HG03469 (cell line): ENCODE results near the gene PLEKHA6.

Source experiments
- ATAC-seq: cut with Tn5 transposase; IDR thresholded peaks from one replicate; pipeline ENCODE4 v1.9.1; 2021; ENCODE audit warnings: mild to moderate bottlenecking, moderate library complexity, moderate number of reproducible peaks; ENCODE audit not compliant: unreplicated experiment

Gene PLEKHA6

DNA sequence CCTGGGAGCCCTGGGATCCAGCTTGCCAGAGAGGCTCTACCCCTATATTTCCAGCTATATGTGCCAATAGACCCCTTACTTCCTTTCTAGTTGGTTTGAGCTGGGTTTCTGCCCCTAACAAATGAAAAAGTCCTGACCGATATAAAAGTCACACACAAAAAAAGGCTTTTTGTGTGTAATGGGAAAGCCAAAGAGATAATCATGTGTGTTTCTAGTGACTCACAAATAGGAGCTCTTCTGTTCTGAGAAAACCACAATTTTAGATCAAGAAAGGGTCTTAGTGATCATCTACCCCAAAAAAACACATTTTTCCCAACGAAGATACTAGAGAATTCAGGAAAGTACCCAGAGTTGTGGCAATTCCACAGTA lies 23.0 kb upstream of the PLEKHA6 start:
- no peak for ATAC-seq

DNA sequence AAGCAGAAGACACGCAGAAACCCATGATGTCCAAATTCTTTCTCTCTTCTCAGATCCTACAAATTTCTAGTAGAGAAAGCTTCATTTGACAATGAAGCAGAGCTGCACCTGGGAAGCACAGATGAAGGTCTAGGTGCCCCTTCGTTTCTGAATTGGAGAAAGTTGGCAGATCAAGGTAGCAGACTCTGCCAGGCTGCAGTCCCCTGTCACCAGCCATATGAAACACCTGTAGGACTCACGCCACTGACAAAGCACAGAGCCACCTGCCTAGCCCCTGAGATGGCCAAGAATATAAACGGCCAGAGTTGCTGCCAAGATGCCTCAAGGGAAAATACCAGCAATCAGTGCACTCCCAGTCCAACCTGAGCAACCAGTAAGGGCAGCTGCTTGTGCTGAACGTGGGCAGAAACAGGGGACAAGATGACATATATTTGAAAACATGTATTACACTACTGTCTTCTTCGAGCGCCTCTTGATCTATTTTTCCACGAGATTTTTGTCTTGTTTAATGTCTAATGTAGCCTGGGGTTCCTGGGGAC lies 20.6 kb upstream of the PLEKHA6 start:
- no peak for ATAC-seq

DNA sequence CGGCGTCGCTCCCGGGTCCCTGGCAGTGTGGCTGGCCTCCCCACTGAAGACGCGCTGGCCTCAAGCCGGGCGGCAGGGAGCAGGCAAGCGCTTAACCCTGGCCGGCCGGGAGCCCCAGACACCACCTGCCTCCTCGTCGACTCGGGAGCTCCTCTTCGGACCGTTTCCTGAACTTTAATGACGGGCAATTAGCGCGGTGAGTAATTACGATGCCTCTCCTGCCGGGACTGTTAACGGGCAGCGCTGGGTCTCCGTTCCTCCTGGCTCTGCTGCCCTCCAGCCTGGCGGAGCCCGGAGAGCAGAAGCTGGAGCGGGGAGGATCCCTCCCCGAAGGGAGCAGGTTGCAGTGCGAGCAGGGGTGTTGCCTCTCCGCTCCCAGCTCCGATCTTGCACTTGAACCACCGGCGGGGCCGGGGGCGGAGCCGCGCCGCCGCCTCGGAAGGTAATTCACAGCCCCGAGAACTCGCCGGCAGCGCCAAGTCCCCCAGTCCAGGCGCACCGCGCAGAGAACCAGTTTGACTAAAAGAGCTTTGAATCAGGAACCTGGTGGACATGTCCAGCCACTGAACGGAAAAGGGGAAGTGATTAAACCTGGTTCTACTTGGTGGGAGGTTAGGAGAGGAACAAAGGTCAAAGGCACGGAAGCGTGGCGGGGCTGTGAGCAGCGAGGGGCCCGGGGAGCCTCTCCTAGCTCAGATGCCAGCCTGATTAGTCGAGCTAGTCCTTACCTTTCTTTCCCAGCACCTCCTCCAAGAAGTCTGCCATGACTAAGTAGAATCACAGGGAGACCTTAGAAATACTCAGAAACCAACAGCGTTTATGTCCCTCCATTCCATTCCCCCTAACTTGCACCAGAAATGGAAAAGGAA lies 18.3 kb upstream of the PLEKHA6 start:
- ATAC-seq: no peak

GRCh38 chr1:204376919-204377799 lies 17.4 kb upstream of the PLEKHA6 start:
- no peak for ATAC-seq

DNA sequence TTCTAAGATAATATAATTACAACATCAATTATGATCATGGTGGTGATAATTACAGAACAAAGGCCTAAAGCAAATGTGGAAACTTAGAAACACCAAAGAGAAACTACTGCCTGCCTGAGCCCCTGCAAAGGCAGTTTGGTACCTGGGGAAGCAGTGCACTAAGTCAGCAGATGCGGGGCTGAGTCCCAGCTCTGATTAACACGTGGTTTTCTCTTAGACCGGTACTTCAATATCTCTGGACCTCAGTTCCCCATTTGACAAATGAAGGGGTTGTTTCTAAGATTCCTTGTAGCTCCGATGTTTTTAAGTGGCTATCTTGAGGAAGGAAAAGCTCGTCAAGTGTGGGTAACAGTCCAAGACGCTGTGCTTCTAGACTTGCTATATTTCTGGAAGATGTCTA lies 16.7 kb upstream of the PLEKHA6 start:
- no peak for ATAC-seq

GRCh38 chr1:204373911-204374310 lies 14.2 kb upstream of the PLEKHA6 start:
- ATAC-seq: no peak

- no peak for ATAC-seq
Measured at GRCh38 chr1:204370176-204370575, 10.4 kb upstream of the PLEKHA6 start.

- no peak for ATAC-seq
Measured at GRCh38 chr1:204368996-204369726, 9.4 kb upstream of the PLEKHA6 start.

DNA sequence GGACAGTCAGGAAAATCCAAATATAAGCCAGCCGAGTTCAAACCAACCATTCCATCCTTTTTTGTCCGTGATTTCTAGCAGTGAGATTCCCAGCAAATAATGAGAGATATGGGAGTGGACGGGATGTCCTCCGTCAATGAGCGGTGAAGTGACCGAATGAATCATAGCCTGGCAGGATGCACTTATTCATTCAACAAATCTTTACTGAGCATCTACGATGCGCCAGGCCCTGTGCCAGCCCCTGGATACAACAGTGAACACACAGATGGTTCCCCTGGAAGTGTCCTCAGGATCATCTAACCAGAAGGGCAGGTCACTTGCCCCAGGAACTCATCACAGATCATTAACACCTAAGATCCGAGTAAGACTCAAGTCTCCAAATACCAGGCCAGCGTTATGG lies 8.2 kb upstream of the PLEKHA6 start:
- ATAC-seq: no peak

DNA sequence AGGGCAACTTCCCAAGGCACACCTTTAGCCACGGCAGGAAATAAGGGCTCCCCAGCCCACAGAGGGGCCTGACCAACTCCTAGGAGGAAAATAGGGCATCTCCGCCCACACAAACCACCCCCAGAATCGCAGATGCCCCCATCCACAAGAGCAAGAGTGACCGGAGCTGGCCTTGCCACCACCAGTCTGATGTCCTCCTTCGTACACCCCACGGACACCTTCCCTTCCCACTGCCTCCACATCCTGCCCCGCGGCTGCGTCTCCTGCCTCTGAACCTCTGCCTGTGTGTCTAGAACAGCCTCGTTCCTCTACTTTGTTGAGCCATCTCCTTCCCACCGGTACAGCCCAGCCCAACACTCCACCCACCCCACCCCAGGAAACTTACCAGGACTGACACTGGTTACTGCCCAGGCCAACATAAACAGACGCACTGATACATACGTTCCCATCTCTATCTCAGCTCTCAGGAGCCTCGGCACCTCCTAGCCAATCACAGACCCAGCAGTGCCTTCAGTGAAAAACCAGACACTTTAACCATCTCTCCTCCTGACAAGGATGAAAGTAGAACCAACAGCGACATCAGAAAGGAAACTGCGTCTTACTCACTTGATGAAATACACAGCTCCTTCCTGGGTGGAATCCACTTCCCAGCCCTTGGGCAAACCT lies 7.6 kb upstream of the PLEKHA6 start:
- ATAC-seq: no peak

- no peak for ATAC-seq
Measured at GRCh38 chr1:204366759-204367158, 7.0 kb upstream of the PLEKHA6 start.

DNA sequence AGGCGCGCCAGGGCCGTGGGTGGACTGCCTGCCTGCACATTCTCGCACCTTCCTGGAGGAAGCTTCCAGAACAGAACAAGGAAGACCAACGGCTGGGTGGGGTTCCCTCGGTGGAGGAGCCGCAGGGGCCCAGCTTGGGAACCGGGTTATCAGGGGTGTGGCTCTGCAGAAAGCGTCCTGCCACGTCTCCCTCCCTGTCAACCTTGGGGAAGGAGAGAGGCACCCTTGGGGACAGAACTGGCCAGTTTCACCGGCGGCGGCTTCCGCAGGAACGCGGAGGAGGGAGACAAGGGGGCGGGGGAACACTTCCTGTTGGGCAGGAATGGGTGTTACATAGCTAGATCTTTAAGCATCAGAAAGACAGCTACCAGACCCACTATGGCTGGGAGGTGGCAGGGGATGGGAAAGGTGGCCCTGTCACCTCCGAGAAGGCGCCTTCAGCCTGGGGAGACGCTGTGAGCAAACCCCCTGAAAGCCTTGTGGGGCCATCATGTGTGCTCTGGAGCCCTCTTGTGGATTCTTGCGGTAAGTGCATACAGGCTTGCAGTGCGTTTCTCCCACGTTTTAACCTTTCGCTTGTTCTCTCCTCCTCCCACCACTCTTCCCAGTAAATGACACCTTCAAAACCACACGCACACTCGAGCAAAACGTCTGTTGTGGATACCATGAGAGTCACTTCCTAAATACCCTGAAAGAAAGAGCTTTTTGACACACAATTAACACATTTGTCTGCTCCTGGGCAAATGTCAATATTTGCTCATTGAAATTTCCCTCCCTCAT lies 3.8 kb upstream of the PLEKHA6 start:
- no peak for ATAC-seq

DNA sequence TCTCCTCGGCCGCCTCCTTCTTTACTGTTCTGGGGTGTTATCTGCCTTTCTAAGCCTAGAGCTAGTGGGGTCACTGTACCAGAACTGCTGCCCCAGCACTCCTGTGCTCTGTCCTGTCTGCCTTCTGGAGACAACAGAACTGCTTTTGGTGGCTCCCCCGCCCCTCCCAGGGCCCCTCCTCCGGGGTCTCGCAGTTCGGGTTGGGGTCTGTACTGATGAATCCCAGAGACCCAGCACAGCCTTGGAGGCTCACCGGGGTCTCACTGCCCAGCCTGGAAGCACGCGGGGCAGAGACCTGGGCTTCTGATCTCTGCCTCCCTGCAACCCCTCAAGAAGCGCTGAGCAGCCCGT lies 3.2 kb upstream of the PLEKHA6 start:
- ATAC-seq: no peak

- no peak for ATAC-seq
Measured at GRCh38 chr1:204361781-204362180, 2.1 kb upstream of the PLEKHA6 start.

DNA sequence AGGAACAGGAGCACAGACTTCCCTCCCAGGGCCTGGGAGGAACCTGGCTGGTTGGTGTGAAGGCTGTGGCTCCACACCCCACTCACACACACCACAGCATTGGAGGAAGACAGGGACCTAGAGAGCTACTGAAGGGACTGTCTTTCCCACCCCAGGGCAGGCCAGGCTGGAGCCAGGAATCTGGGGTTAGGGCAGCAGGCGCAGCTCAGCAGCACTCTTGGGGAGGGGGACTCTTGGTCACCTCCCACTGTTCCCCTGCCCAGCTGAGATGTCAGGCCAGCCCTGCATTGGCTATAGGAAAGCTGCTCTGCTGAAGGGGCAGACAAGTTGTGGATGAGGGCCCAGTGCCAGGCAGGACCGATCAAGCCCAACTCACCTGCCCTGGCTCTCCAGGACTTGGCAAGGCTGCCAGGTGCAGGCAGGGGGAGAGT lies 1.6 kb upstream of the PLEKHA6 start:
- ATAC-seq: no peak

- no peak for ATAC-seq
Measured at GRCh38 chr1:204360314-204360713, 585 bp upstream of the PLEKHA6 start.

DNA sequence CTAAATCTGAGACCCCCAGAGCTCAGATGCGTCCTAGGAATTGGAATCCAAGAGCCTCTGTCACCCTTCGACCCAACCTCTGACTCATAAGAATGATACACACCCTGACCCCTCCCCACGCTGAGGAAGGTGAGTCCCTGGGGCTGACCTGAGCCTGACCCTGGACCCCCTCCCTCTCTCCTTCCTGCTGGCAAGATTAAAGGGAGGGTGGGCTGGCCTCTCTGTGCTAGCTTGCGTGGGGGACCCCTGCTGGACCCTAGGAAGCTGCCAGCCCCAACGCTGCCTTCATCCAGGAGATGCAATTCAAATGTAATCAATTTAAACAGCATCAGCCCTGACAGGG lies 627 bp downstream of the PLEKHA6 start:
- ATAC-seq: no peak

DNA sequence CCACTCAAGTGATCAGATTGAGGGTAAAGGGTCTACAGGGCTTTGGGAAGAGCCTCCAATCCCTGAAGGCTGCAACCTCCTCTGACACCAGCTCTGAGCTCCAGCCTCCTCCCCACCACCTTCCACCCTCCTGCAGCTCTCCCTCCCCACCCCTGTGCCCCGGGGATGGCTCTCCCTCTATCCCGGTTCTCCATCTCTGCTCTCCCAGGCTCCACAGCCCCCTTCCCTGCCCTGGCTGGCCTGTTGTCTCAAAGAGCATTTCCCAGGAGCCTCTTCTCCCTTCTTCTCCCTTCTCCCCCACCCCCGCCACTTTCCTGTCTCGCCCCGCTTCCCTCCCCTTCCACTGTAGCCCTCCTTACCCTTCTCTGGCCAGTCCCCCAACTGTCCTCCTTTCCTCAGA lies 1.1 kb downstream of the PLEKHA6 start:
- no peak for ATAC-seq

DNA sequence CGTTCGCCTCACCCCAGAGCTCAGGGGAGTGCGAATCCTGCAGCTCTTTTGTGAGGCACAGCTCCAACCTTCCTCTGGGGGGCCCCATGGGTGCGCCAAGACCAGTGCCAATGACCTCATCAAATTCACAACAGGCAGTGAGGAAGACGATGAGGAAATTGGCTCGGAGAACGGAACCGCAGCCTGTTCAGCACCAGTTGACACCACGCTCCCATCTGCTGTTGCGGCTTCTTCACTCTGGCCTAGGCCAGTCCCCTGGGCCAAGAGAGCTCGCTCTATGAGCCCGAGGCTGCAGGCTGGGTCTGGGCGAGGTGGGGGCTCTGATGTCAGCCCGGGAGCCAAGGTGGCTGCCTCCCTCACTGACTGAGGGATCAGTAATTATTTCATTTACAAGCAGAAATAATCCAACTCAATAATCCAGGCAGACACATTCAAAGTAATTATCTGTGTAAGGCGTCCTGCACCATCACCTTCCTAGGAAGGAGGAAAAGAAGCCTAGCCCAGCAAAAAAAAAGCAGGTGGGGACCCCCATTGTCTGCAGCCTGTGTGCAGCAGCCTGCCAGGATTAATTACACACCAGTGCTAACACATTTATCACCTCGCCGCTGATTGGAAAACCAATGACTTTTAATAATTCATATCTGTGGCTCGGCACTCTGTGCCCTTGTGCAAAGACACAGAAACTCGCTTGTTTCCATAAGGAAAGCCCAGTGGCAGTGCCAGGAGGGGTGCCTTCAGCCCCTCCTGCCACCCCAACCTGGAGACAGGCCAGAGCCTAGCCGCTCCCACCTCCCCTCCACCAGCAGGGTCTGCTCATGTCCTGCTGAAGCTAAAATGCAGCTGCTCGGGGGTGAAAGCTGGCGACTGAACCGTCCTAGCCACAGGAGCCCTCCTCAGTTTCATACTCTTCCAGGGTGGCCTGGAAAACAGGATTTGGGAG lies 1.9 kb downstream of the PLEKHA6 start:
- no peak for ATAC-seq
